Vagina (tissue), 2 donors: ENCODE results near the gene FAM181A. TPM values are rescaled to one million over a fixed set of nuclear protein-coding genes. Genes with fewer than 3 reads are reported as not detected.

Experiments used
- DNase-seq, 2 donors: peaks; one replicate each; pipeline ENCODE4 v3.0.0-alpha.2; 2017; ENCODE audit errors: extremely low spot score in 2 of 2
- H3K27ac ChIP-seq: fragments of 200-600 bp; sonication (generic); one replicate; pipeline ENCODE4 v1.5.1; 2019
- H3K27me3 ChIP-seq: fragments of 200-600 bp; sonication (generic); one replicate; pipeline ENCODE4 v1.5.1; 2019
- H3K36me3 ChIP-seq, 2 donors: fragments of 200-600 bp; sonication (generic); one replicate each; pipeline ENCODE4 v1.5.1; 2017 to 2019
- H3K4me1 ChIP-seq: fragments of 200-600 bp; sonication (generic); one replicate; pipeline ENCODE4 v1.5.1; 2019
- H3K4me3 ChIP-seq, 2 donors: fragments of 200-600 bp; sonication (generic); 1 replicate in 1 of 2; 2 replicates in 1 of 2; pipeline ENCODE4 v1.5.1; 2016 to 2019
- H3K9me3 ChIP-seq: fragments of 200-600 bp; sonication (generic); one replicate; pipeline ENCODE4 v1.5.1; 2019
- POLR2A ChIP-seq, 2 donors: fragments of 450-650 bp; IDR thresholded peaks; one replicate each; pipeline ENCODE4 v1.6.1; 2017; ENCODE audit warnings: antibody characterized with exemption in 2 of 2, mild to moderate bottlenecking in 2 of 2, moderate library complexity in 2 of 2
- POLR2AphosphoS5 ChIP-seq, 2 donors: sonication (generic); formaldehyde crosslinking; IDR thresholded peaks; one replicate each; pipeline ENCODE4 v1.9.0; 2017; ENCODE audit warnings: antibody characterized with exemption in 2 of 2, mild to moderate bottlenecking in 2 of 2, low read depth in 1 of 2; ENCODE audit not compliant: insufficient read depth in 1 of 2
- intact Hi-C: fragments of 100-400 bp; cut with DNase I; formaldehyde crosslinking; loops from one replicate; pipeline ENCODE4 v1.15.1; 2023
- total RNA-seq: library from RNA; depleted of rRNA; stranded (reverse); fragments of >200 nt; gene quantifications from one replicate; pipeline ENCODE4 v1.2.3, GENCODE V29; 2016
- TF ChIP-seq, protein P1 (sequence below), 3 experiments: fragments of 450-650 bp in 2 of 3; fragments of 200-600 bp in 1 of 3; sonication (generic) in 1 of 3; IDR thresholded peaks; one replicate each; pipeline ENCODE4 v1.5.1; 2017 to 2019; ENCODE audit warnings: antibody characterized with exemption in 3 of 3, mild to moderate bottlenecking in 2 of 3, moderate library complexity in 2 of 3

The FAM181A gene
- total RNA-seq, 1 donor from 2014 or later = not detected

DNA sequence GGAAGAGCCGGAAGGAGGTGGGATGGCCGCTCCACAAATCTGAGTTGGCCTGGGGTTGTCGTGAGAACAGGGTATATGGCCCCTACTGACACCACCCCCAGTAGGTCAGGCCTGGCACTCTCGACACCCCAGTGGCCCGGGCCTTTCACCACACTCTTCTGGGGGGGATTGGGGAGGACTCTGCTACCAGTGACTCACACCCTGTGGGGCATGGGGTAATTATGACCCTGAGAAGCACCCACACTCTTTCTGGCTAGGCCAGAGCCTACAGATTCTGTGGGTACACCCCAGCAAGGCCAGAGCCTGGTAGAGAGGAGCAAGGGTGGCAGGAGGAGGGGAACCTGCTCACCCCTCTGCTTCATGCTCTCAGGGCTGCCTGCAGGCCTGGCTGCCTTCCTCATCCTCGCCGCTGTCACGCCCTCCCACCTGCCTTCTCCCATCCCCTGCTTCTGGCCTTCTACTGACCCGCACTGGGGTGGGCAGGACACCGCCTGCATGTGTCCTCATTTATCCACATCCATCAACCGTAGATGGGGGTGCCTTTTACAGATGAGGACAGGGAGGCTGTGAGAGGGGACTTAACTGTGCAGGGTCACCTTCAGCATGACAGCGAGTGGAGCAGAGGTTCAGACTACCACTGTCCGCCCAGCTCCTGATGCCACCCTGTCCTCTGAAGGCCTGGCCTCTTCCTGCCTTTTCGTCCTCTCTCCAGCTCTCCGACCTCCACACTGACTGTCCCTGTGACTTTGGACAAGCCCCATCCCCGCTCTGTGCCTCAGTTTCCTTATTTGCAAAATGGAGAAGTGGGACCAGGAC is 30.8 kb downstream of the FAM181A start:
- no peaks in the 10 kb centered on the region for H3K36me3 ChIP-seq
- H3K4me3 ChIP-seq = no peak overlapping the region
- intact Hi-C loops = no loop called here
- H3K9me3 ChIP-seq = no peaks in the 10 kb centered on the region
- DNase-seq = no peak
- no peaks in the 10 kb centered on the region for H3K27me3 ChIP-seq
- peaks cover 17% of the 10 kb centered on the region for H3K4me1 ChIP-seq
- H3K27ac ChIP-seq = no peak overlapping the region
- TF ChIP-seq POLR2A (IDR thresholded peaks at IDR 0.05) (no peak), POLR2AphosphoS5 (IDR thresholded peaks at IDR 0.05; ENCODE audit: insufficient read depth in 1 of 2, low read depth in 1 of 2) (no peak)
- TF ChIP-seq, protein P1, sequence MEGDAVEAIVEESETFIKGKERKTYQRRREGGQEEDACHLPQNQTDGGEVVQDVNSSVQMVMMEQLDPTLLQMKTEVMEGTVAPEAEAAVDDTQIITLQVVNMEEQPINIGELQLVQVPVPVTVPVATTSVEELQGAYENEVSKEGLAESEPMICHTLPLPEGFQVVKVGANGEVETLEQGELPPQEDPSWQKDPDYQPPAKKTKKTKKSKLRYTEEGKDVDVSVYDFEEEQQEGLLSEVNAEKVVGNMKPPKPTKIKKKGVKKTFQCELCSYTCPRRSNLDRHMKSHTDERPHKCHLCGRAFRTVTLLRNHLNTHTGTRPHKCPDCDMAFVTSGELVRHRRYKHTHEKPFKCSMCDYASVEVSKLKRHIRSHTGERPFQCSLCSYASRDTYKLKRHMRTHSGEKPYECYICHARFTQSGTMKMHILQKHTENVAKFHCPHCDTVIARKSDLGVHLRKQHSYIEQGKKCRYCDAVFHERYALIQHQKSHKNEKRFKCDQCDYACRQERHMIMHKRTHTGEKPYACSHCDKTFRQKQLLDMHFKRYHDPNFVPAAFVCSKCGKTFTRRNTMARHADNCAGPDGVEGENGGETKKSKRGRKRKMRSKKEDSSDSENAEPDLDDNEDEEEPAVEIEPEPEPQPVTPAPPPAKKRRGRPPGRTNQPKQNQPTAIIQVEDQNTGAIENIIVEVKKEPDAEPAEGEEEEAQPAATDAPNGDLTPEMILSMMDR (IDR thresholded peaks at IDR 0.05) = no peak

- peak overlapping the region; percentile 5 for H3K27ac ChIP-seq
- no peaks in the 10 kb centered on the region for H3K9me3 ChIP-seq
- TF ChIP-seq POLR2AphosphoS5 (IDR thresholded peaks at IDR 0.05; ENCODE audit: insufficient read depth in 1 of 2, low read depth in 1 of 2) (no peak), POLR2A (IDR thresholded peaks at IDR 0.05) (no peak)
- TF ChIP-seq, protein P1 (IDR thresholded peaks at IDR 0.05) = no peak
- DNase-seq = no peak
- no peaks in the 10 kb centered on the region for H3K36me3 ChIP-seq
- no peaks in the 10 kb centered on the region for H3K27me3 ChIP-seq
- H3K4me3 ChIP-seq = no peak overlapping the region
- intact Hi-C loops = no loop called here
- H3K4me1 ChIP-seq = peaks cover 17% of the 10 kb centered on the region
Observed at GRCh38 chr14:93958567-93959238, 31.6 kb downstream of the FAM181A start.

DNA sequence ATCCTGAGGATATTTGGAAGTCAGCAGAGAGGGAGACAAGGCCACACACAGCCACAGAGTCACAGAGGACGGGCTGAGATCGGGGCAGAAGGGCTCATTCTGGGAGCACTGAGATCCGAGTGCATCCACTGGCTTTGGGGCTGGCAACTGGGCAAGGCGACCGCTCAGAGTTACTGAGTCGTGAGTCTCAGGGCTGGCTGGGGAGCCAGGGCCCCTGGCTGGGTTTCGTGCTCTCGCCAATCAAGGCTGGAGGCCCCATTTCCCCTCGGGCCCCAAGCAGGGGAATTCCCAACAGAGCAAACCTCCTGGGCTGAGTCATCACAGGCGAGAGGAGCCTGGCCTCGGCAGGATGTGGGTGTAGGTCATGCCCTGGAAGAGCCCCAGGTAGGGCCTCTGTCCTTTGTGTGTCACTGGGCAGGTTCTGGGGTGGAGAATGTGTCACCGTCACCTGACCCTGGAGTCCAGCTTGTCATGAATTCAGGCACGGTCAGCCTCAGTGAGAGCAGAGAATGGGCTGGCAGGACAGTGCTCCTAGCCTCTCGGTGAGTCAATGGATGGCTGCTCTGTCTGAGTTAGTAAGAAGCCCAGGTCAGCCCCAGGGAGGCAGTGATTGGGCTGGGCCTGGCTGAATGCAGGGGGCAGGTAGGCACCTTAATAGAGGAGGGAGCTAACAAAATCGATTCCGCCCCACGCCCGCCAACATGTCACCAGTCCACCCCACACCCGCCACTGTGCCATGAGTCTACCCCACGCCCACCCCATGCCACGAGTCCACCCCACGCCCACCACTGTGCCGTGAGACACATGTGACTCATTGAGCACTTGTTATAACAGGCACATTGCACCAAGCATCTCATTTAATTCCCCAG is 32.3 kb downstream of the FAM181A start:
- H3K27ac ChIP-seq = peak overlapping the region; percentile 5
- TF ChIP-seq POLR2A (IDR thresholded peaks at IDR 0.05) (no peak), POLR2AphosphoS5 (IDR thresholded peaks at IDR 0.05; ENCODE audit: insufficient read depth in 1 of 2, low read depth in 1 of 2) (peak in 1 of 2 donors; percentile 63)
- TF ChIP-seq, protein P1 (IDR thresholded peaks at IDR 0.05) = no peak
- intact Hi-C loops = no loop called here
- H3K27me3 ChIP-seq = no peaks in the 10 kb centered on the region
- H3K9me3 ChIP-seq = no peaks in the 10 kb centered on the region
- DNase-seq = no peak
- H3K36me3 ChIP-seq = no peaks in the 10 kb centered on the region
- no peak overlapping the region for H3K4me3 ChIP-seq
- H3K4me1 ChIP-seq = peaks cover 17% of the 10 kb centered on the region

GRCh38 chr14:93960108-93960475 is 32.9 kb downstream of the FAM181A start:
- intact Hi-C loops = no loop called here
- no peaks in the 10 kb centered on the region for H3K9me3 ChIP-seq
- TF ChIP-seq, protein P1 (IDR thresholded peaks at IDR 0.05) = no peak
- no peak for TF ChIP-seq POLR2A (IDR thresholded peaks at IDR 0.05)
- TF ChIP-seq POLR2AphosphoS5 (IDR thresholded peaks at IDR 0.05; ENCODE audit: insufficient read depth in 1 of 2, low read depth in 1 of 2) = no peak
- H3K4me1 ChIP-seq = peaks cover 17% of the 10 kb centered on the region
- no peak for DNase-seq
- H3K4me3 ChIP-seq = no peak overlapping the region
- no peaks in the 10 kb centered on the region for H3K36me3 ChIP-seq
- H3K27ac ChIP-seq = no peak overlapping the region
- no peaks in the 10 kb centered on the region for H3K27me3 ChIP-seq
